MCF 10A (cell line): ENCODE results near the gene HS6ST3. TPM values are rescaled to one million over a fixed set of nuclear protein-coding genes. Genes with fewer than 3 reads are reported as not detected.

ENCODE experiments used
- BruUV-seq: library from RNA; stranded (reverse); fragments of 400-500 nt; replicated peaks from 2 replicates; lab custom pipeline; 2021; lab: Mats Ljungman, UMichigan
- CTCF ChIA-PET: fragments of 300-600 bp; sonication (Branson Sonifier 250); formaldehyde crosslinking; extraction: SDS; loops from one replicate; lab custom pipeline; 2021; ENCODE audit warnings: antibody characterized with exemption, inconsistent platforms; lab: Yijun Ruan, JAX
- POLR2A ChIA-PET: fragments of 300-600, 350-650 bp; sonication (Branson Sonifier 250); formaldehyde crosslinking; extraction: SDS; loops from one replicate; lab custom pipeline; 2020; ENCODE audit warnings: antibody characterized with exemption, inconsistent platforms; lab: Yijun Ruan, JAX
- DNase-seq: peaks from one replicate; pipeline ENCODE4 v3.0.0-alpha.2; 2018; ENCODE audit not compliant: unreplicated experiment
- H3K27ac Mint-ChIP-seq: one replicate; pipeline ENCODE4 v1.8.0; 2022; ENCODE audit warnings: mild to moderate bottlenecking, low read depth, mixed read lengths; ENCODE audit not compliant: unreplicated experiment
- H3K27me3 Mint-ChIP-seq: one replicate; pipeline ENCODE4 v1.8.0; 2022; ENCODE audit warnings: mixed read lengths; ENCODE audit not compliant: insufficient read depth, unreplicated experiment
- H3K36me3 Mint-ChIP-seq: one replicate; pipeline ENCODE4 v1.8.0; 2022; ENCODE audit warnings: mild to moderate bottlenecking, moderate library complexity, mixed read lengths; ENCODE audit not compliant: insufficient read depth, unreplicated experiment
- H3K4me1 Mint-ChIP-seq: one replicate; pipeline ENCODE4 v1.8.0; 2022; ENCODE audit warnings: mixed read lengths; ENCODE audit not compliant: insufficient read depth, unreplicated experiment
- H3K4me3 Mint-ChIP-seq: one replicate; pipeline ENCODE4 v1.8.0; 2022; ENCODE audit warnings: mild to moderate bottlenecking, moderate library complexity, mixed read lengths; ENCODE audit not compliant: unreplicated experiment
- H3K9me3 Mint-ChIP-seq: one replicate; pipeline ENCODE4 v1.8.0; 2022; ENCODE audit warnings: mixed read lengths; ENCODE audit not compliant: unreplicated experiment
- CTCF ChIP-seq: fragments of 200-600 bp; IDR thresholded peaks from one replicate; pipeline ENCODE4 v1.8.0; 2022; ENCODE audit warnings: antibody characterized with exemption, mild to moderate bottlenecking; ENCODE audit not compliant: unreplicated experiment
- intact Hi-C: fragments of 100-400 bp; cut with micrococcal nuclease; formaldehyde crosslinking; loops from 2 replicates; pipeline ENCODE4 v1.14.1; 2022
- total RNA-seq: library from RNA; stranded (reverse); gene quantifications from 2 replicates; pipeline ENCODE4 v1.2.3, GENCODE V29; 2022

HS6ST3 gene
- total RNA-seq, 1 experiment from 2014 or later, result 0.09 TPM

- no peak overlapping the region for H3K4me3 Mint-ChIP-seq
- no peak for TF ChIP-seq CTCF
- BruUV-seq, result no TSS peak
- no peaks in the 10 kb centered on the region for H3K36me3 Mint-ChIP-seq
- ChIA-PET POLR2A (no interaction called here), CTCF (interaction anchor here (0.6 to 1.9 kb wide), 4 partner anchors 15 to 656 kb away, joined by 3 to 6 read pairs (median 4); no protein-coding TSS in a partner anchor)
- H3K9me3 Mint-ChIP-seq, result peaks cover 8% of the 10 kb centered on the region
- intact Hi-C loops, result no loop called here
- H3K27ac Mint-ChIP-seq, result no peak overlapping the region
- no peaks in the 10 kb centered on the region for H3K27me3 Mint-ChIP-seq
- DNase-seq, result no peak
- H3K4me1 Mint-ChIP-seq, result peaks cover 6% of the 10 kb centered on the region
Measured at GRCh38 chr13:96797136-96797535, 707.2 kb downstream of the HS6ST3 start.

GRCh38 chr13:96803456-96804100 lies 713.7 kb downstream of the HS6ST3 start:
- Mint-ChIP-seq H3K4me1 (no peaks in the 10 kb centered on the region), H3K27me3 (no peaks in the 10 kb centered on the region), H3K36me3 (no peaks in the 10 kb centered on the region), H3K9me3 (peaks cover 8% of the 10 kb centered on the region), H3K27ac (no peak overlapping the region), H3K4me3 (no peak overlapping the region)
- intact Hi-C loops, result no loop called here
- no peak for TF ChIP-seq CTCF
- BruUV-seq, result no TSS peak
- DNase-seq, result no peak
- CTCF ChIA-PET, result interaction anchor here (0.5 to 1.8 kb wide), 3 partner anchors 14 to 1106 kb away, joined by 4 to 16 read pairs (median 8); no protein-coding TSS in a partner anchor
- POLR2A ChIA-PET, result no interaction called here

- CTCF ChIA-PET, result interaction anchor here (0.6 to 1.8 kb wide), 3 partner anchors 9 to 329 kb away, joined by 3 to 16 read pairs (median 4); no protein-coding TSS in a partner anchor
Measured at GRCh38 chr13:96804174-96804573, 714.3 kb downstream of the HS6ST3 start.

GRCh38 chr13:96806746-96807145 lies 716.8 kb downstream of the HS6ST3 start:
- Mint-ChIP-seq H3K27ac (no peak overlapping the region), H3K4me1 (no peaks in the 10 kb centered on the region), H3K4me3 (no peak overlapping the region), H3K9me3 (no peaks in the 10 kb centered on the region), H3K36me3 (no peaks in the 10 kb centered on the region), H3K27me3 (no peaks in the 10 kb centered on the region)
- intact Hi-C loops, result no loop called here
- no peak for TF ChIP-seq CTCF
- ChIA-PET POLR2A (no interaction called here), CTCF (no interaction called here)
- DNase-seq, result no peak
- BruUV-seq, result no TSS peak

More at GRCh38 chr13:96804174-96804573, 714.3 kb downstream of the HS6ST3 start:
- BruUV-seq, result no TSS peak
- intact Hi-C loops, result no loop called here
- H3K27ac Mint-ChIP-seq, result no peak overlapping the region
- no peak overlapping the region for H3K4me3 Mint-ChIP-seq
- POLR2A ChIA-PET, result no interaction called here
- peaks cover 8% of the 10 kb centered on the region for H3K9me3 Mint-ChIP-seq
- no peaks in the 10 kb centered on the region for H3K27me3 Mint-ChIP-seq
- no peak for TF ChIP-seq CTCF
- no peak for DNase-seq
- no peaks in the 10 kb centered on the region for H3K36me3 Mint-ChIP-seq
- H3K4me1 Mint-ChIP-seq, result no peaks in the 10 kb centered on the region
